ENCODE results near the gene HPDL. TPM values are rescaled to one million over a fixed set of nuclear protein-coding genes. Genes with fewer than 3 reads are reported as not detected.
"Not testable (repeated sequence)": the region's sequence is repeated elsewhere in the genome, so short reads cannot be mapped to it uniquely, and the experiment has no call there.

HPDL gene
- polyA plus RNA-seq, 3 donors from 2014 or later = 0.90 to 2.2 (median 1.1) TPM

DNA sequence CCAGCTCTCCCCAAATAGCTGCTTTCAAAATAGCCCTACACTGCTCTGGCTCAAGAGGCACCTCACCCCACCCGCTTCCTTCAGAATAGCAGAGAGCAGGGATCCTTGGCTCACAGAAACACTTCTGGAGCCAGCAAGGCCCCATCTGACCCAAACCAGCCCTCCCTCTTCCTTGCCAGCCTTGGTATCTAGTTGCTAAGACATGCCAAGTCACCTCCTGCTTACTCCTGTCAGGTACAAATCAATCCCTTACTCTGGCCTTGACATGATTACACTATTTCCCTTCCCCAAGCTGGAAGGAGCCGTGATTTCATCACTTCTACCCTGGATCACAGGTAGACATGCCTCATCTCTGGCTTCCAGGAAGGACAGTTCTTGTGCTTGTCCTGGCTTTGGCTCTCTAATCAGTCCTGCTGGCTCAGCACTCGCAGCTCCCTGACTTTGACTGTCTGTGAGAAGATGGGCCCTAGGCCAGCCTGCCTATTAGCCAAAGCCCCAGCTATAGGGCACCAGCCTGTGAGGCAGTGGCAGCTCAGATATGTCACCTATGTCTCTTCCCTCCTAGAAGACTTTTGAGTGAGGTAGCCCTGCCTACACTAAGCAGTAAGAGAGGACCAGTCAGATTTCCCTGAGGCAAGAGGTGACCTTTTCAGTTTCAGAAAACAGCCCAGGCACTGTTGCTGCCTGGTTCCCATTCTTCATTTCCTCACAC lies 22.4 kb downstream of the HPDL start:
- Mint-ChIP-seq H3K27me3 (ENCODE audit: low read depth in 3 of 3) (no peaks in the 10 kb centered on the region), H3K9me3 (no peaks in the 10 kb centered on the region), H3K27ac (no peak overlapping the region), H3K4me1 (peaks cover 0 to 2% of the 10 kb centered on the region in 2 donors), H3K4me3 (no peak overlapping the region), H3K36me3 (peaks cover 0 to 2% (median 0%) of the 10 kb centered on the region in 3 donors)
- DNase-seq = no peak

DNA sequence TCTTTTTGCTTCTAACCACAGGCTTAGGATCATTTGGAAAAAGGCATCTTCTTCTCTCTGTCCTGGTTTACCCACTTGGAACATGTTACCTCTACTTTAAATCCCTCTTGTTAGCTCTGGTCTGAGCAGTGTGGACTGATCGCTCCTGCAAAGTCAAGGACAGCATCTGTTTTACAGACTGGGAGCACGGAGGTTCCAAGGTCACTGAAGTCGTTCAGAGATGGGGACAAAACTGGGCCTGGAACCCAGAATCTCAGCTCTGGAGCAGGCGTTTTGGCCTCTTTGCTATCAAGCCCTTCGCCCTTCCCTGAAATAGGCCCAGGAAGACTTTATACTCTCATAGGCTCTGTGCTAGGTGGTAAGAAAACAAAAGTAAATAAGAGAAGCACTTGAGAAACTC lies 24.8 kb downstream of the HPDL start:
- Mint-ChIP-seq H3K4me1 (peaks cover 0 to 2% of the 10 kb centered on the region in 2 donors), H3K36me3 (no peaks in the 10 kb centered on the region), H3K27ac (no peak overlapping the region), H3K4me3 (no peak overlapping the region), H3K9me3 (no peaks in the 10 kb centered on the region), H3K27me3 (ENCODE audit: low read depth in 3 of 3) (no peaks in the 10 kb centered on the region)
- DNase-seq = no peak

DNA sequence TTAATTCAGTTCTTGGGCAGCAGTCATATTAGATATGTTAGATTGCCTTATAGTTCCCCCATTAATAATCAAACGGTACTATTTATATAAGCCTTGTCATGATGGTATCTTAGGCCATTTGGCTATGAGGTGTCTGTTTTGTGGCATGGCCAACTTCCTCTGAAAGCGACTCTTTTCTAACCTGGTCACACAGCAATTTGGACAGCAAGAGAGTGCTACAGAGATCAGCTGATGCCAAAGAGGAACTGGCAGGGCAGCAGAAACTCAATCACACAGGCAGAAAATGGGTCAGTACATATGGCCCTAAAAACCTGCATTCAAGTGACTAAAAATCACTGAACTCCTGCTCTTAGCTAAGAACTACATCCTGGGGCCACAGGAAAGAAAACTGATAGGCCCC lies 27.0 kb downstream of the HPDL start:
- H3K4me3 Mint-ChIP-seq = no peak overlapping the region

DNA sequence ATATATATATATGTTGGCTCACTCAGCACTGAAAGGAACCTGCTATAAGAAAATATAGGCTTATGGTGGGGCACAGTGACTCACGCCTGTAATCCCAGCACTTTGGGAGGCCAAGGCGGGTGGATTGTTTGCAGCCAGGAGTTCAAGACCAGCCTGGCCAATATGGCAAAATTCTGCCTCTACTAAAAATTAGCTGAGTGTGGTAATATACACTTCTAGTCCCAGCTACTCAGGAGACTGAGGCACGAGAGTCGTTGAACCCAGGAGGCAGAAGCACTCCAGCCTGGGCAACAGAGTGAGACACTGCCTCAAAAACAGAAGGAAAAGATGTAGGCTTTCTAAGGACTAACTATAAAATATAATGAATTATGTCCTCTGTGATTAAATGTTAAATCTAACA lies 28.1 kb downstream of the HPDL start:
- no peaks in the 10 kb centered on the region for H3K27me3 Mint-ChIP-seq (ENCODE audit: low read depth in 3 of 3)
- H3K36me3 Mint-ChIP-seq = peaks cover 0 to 3% (median 0%) of the 10 kb centered on the region in 3 donors
- H3K4me3 Mint-ChIP-seq = no peak overlapping the region
- no peak for DNase-seq
- H3K4me1 Mint-ChIP-seq = peaks cover 2 to 4% of the 10 kb centered on the region in 2 donors
- H3K9me3 Mint-ChIP-seq = no peaks in the 10 kb centered on the region
- H3K27ac Mint-ChIP-seq = no peak overlapping the region

More for the DNA sequence above, 27.0 kb downstream of the HPDL start:
- Mint-ChIP-seq H3K9me3 (no peaks in the 10 kb centered on the region), H3K27ac (peak overlapping the region in 1 of 6 donors; percentile 35), H3K27me3 (ENCODE audit: low read depth in 3 of 3) (no peaks in the 10 kb centered on the region), H3K4me1 (peaks cover 0 to 2% of the 10 kb centered on the region in 2 donors), H3K36me3 (peaks cover 0 to 3% (median 0%) of the 10 kb centered on the region in 3 donors)
- DNase-seq = no peak

DNA sequence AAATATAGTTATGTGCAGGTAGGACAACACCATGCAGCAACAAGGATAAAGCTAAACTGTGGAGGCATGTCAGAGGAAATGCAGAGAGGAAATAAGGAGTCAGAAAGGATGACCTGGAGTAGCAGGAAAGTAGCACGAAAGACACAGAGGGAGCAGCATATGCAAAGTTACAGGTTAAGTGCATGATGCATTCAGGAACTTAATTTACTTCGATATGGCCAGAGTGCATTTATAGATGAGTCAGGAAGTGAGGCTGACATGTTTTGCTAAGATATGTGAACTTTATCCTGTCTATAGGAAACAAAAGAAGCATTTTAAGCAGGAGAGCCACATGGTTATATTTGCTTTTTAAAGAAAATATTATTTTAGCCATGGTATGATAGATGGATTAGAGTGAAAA lies 29.0 kb downstream of the HPDL start:
- Mint-ChIP-seq H3K27me3 (ENCODE audit: low read depth in 3 of 3) (no peaks in the 10 kb centered on the region), H3K27ac (peak overlapping the region in 1 of 6 donors; percentile 17), H3K9me3 (no peaks in the 10 kb centered on the region), H3K36me3 (peaks cover 0 to 3% (median 0%) of the 10 kb centered on the region in 3 donors), H3K4me1 (peaks cover 5 to 8% of the 10 kb centered on the region in 2 donors), H3K4me3 (no peak overlapping the region)
- no peak for DNase-seq

DNA sequence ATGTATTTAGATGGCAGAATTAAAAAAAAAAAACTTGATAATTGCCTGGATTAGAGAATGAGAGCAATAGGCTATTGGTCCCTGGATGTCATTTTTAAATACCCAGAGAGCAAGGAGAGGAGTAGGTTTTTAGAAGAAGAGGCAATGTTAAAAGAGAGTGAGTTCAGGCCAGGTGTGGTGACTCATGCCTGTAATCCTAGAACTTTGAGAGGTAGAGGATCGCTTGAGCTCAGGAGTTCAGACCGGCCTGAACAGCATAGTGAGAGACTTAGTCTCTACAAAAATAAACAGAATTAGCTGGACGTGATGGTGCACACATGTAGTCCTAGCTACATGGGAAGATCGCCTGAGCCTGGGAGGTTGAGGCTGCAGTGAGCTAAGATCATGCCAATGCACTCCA lies 29.5 kb downstream of the HPDL start:
- Mint-ChIP-seq H3K4me3 (no peak overlapping the region), H3K4me1 (peaks cover 5 to 8% of the 10 kb centered on the region in 2 donors), H3K27me3 (ENCODE audit: low read depth in 3 of 3) (no peaks in the 10 kb centered on the region), H3K36me3 (peaks cover 0 to 3% (median 0%) of the 10 kb centered on the region in 3 donors), H3K27ac (no peak overlapping the region), H3K9me3 (no peaks in the 10 kb centered on the region)
- DNase-seq = no peak

DNA sequence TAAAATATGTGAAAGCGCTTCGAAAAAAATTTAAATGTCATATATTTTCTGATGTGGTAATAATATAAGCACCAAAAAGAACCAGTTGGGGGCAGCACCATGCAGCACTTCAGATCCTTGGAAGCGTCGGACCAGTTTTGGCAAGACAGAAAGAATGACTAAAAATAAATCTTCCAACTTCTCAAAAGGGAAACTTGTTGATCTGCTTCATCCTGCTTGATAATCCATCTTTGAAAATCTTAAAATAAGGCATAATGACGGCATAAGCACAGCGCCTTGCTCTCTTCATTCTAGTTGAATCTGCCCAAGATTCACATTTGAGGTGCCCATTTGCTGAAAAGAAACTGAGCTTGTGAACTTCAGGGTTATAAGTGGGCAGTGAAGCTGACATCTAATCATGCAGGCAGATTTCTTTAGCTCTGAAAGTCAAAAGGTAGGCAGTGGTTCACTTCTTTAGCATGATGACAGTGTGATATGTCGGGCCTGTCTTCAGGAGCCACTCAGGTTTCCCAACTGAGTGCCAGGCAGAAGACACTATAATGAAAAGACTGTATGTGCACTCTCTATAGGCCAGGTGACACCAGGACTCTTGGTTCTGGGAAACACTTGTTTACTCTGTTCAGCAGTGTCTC lies 33.3 kb downstream of the HPDL start:
- no peaks in the 10 kb centered on the region for H3K27me3 Mint-ChIP-seq (ENCODE audit: low read depth in 3 of 3)
- DNase-seq = peak; percentile 27 to 49 (median 33)
- no peak overlapping the region for H3K27ac Mint-ChIP-seq
- no peak overlapping the region for H3K4me3 Mint-ChIP-seq
- peaks cover 0 to 3% (median 0%) of the 10 kb centered on the region in 3 donors for H3K36me3 Mint-ChIP-seq
- no peaks in the 10 kb centered on the region for H3K9me3 Mint-ChIP-seq
- peaks cover 3 to 8% of the 10 kb centered on the region in 2 donors for H3K4me1 Mint-ChIP-seq

DNA sequence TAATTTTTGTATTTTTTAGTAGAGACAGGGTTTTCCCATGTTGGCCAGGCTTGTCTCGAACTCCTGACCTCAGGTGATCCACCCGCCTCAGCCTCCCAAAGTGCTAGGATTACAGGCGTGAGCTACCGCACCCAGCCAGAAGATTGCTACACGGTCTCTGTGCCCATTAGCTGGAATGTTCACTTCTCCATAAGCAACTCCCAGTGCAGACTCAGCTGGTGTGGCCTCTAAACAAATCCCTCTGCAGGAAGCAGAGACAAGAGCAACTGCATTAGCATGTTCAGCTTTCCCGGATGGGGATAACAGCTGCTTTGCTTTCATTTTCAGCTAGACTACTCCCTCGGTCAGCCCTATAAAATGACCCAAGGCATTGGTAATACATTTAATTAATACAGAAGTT lies 34.3 kb downstream of the HPDL start:
- H3K4me1 Mint-ChIP-seq; DNase-seq; H3K36me3 Mint-ChIP-seq; H3K9me3 Mint-ChIP-seq; H3K27me3 Mint-ChIP-seq (ENCODE audit: low read depth in 3 of 3); H3K27ac Mint-ChIP-seq: not testable (repeated sequence)
- peak overlapping the region in 1 of 5 donors; percentile 15 for H3K4me3 Mint-ChIP-seq

DNA sequence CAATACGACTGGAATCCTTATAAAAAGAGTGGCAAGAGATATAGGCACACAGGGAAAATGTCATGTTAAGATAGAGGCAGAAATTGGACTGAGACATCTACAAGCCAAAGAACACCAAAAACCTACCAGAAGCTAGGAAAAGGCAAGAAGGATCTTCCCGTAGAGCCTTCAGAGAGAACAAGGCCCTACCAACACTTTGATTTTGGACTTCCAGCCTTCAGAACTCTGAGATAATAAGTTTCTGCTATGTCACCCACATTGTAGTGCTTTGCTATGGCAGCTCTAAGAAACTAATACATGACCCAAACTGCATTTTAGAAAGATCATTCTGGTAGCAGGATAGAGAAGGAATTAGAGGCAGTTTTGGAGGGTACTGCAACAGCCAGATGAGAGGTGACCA lies 37.6 kb downstream of the HPDL start:
- Mint-ChIP-seq H3K27me3 (ENCODE audit: low read depth in 3 of 3) (no peaks in the 10 kb centered on the region), H3K4me1 (peaks cover 3 to 8% of the 10 kb centered on the region in 2 donors), H3K27ac (no peak overlapping the region), H3K36me3 (no peaks in the 10 kb centered on the region), H3K4me3 (no peak overlapping the region), H3K9me3 (no peaks in the 10 kb centered on the region)
- DNase-seq = no peak

DNA sequence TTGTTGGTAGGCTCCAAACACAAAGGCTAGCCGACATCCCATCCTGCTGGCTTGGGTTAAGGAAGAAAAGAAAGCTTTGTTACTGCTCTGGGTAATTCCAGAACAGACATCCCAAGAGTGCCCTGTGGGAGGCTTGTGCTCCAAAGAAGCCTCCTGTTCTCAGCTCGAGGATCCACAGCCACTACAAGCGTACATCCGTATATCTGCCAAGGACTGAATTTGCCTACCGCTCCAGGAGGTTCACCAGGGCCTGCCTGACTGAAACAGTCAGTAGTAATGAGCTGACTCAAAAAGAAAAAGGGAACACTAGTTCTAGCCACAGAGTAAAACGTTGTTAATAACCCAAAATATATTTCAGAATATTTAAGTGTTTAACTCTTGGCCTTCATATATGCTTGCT lies 38.4 kb downstream of the HPDL start:
- H3K27ac Mint-ChIP-seq = no peak overlapping the region
- H3K36me3 Mint-ChIP-seq = no peaks in the 10 kb centered on the region
- H3K4me3 Mint-ChIP-seq = no peak overlapping the region
- peaks cover under 1 to 2% of the 10 kb centered on the region in 2 donors for H3K4me1 Mint-ChIP-seq
- H3K27me3 Mint-ChIP-seq (ENCODE audit: low read depth in 3 of 3) = no peaks in the 10 kb centered on the region
- no peak for DNase-seq
- no peaks in the 10 kb centered on the region for H3K9me3 Mint-ChIP-seq

DNA sequence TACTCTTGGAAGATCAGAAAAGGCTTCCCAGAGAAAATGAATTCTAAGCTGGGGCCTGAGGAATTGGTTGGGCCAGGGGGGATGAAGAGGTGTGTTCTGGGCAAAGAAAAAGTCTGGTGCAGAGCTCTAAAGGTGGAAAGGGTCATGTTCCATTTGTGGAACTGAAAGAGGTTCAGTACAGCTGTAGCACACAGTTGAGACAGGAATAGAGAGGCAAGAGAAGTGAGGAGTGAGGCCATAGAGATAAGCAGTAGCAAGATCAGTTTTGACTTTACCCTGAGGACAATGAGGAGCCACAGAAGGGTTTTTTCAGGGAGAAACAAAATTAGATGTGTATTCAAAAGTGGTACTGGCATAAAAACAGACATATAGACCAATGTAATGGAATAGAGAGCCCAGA lies 43.9 kb downstream of the HPDL start:
- Mint-ChIP-seq H3K4me3 (no peak overlapping the region), H3K9me3 (no peaks in the 10 kb centered on the region), H3K27ac (peak overlapping the region in 1 of 6 donors; percentile 15), H3K4me1 (peaks cover 0 to 2% of the 10 kb centered on the region in 2 donors), H3K36me3 (no peaks in the 10 kb centered on the region), H3K27me3 (ENCODE audit: low read depth in 3 of 3) (peaks cover 0 to 2% (median 0%) of the 10 kb centered on the region in 3 donors)
- DNase-seq = no peak

DNA sequence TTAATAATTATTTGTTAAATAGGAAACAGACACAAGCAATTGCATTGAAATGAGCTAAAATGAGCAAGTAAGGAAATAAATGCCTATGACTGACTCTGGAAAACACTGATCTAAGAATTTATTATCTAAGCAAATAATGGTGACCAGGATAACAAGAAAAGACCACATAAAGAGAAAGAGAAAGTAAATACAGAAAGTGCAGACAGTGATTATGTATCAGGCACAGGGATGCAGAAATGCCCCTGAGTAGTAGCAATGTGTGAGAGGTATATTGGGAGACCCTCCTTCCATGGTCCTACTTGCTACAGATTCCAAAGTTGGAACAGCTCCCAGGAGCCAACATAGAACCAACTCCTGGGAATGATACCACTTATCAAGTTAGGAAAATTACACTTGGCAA lies 46.9 kb downstream of the HPDL start:
- no peak overlapping the region for H3K4me3 Mint-ChIP-seq
- DNase-seq = no peak
- H3K4me1 Mint-ChIP-seq = peaks cover 0 to 2% of the 10 kb centered on the region in 2 donors
- H3K27me3 Mint-ChIP-seq (ENCODE audit: low read depth in 3 of 3) = peaks cover 0 to 2% (median 0%) of the 10 kb centered on the region in 3 donors
- no peaks in the 10 kb centered on the region for H3K9me3 Mint-ChIP-seq
- H3K36me3 Mint-ChIP-seq = no peaks in the 10 kb centered on the region
- no peak overlapping the region for H3K27ac Mint-ChIP-seq

DNA sequence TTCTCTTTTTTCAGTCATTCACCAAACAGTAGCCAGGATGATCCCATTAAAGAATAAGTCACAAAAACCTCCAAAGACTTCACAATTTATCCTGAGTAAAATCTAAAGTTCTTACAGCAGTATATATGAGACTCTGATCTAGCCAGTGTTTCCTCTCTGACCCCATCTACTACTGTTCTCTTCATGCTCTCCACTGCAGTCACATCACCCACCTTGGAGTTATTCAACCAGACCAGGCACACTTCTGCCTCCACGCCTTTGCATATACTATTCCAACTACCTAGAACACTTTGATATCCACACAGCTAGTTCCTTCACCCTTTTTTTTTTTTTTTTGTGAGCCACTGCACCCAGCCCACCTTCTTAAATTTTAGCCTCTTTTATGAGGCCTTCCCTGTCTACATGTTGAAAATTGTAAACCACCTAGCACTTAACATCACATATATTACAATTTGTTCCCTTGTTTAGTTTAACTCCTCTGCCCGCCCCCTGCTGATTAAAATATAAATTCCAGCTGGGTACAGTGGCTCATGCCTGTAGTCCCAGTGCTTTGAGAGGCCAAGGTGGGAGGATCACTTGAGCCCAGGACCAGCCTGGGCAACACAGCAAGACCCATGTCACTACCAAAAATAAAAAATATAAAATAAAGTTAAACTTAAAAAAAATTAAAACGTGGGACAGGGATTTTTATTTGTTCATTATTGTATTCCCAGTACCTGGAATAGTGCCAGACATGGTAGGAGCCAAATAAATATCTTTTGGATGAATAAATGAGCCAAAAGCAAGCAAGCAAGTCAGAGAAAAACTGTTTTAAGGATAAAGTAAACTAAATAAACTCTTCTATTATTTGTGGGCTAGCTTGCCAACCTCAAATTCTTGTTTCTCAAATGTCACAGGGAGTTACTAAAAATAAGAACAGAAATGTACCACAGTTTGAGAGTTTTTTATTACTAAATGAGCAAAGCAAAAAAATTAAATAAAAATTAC lies 48.7 kb downstream of the HPDL start:
- peaks cover 0 to 3% (median 0%) of the 10 kb centered on the region in 3 donors for H3K27me3 Mint-ChIP-seq (ENCODE audit: low read depth in 3 of 3)
- peaks cover 0 to 2% of the 10 kb centered on the region in 2 donors for H3K4me1 Mint-ChIP-seq
- DNase-seq = no peak
- no peaks in the 10 kb centered on the region for H3K9me3 Mint-ChIP-seq
- H3K4me3 Mint-ChIP-seq = no peak overlapping the region
- no peak overlapping the region for H3K27ac Mint-ChIP-seq
- no peaks in the 10 kb centered on the region for H3K36me3 Mint-ChIP-seq

DNA sequence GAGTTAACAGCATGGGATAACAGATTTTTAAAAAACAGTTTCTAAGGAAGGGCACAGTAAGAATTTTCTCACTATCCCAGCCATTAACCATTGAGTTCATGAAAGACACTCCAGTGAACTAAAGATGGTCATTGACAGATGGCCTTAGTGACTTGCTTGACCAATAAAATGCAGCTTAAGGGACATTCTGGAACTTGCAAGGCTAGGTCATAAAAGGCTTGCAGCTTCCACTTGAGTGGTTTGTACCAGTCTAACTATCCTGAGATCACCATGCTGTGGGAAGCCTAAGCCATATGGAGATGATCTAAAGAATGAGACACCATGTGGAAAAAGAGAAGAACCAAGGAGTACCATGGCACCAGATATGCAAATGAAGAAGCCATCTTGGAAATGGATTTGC lies 51.5 kb downstream of the HPDL start:
- Mint-ChIP-seq H3K36me3 (no peaks in the 10 kb centered on the region), H3K27me3 (ENCODE audit: low read depth in 3 of 3) (peaks cover 0 to 2% (median 0%) of the 10 kb centered on the region in 3 donors), H3K4me3 (no peak overlapping the region), H3K4me1 (peaks cover 0 to 2% of the 10 kb centered on the region in 2 donors), H3K9me3 (no peaks in the 10 kb centered on the region), H3K27ac (no peak overlapping the region)
- DNase-seq = no peak
